Upper lobe of left lung (tissue), 6 donors: Measurements from ENCODE around the gene TMEM170B. TPM values are rescaled to one million over a fixed set of nuclear protein-coding genes. Genes with fewer than 3 reads are reported as not detected.

Experiments used
- ATAC-seq, 2 donors: fragments of 200-7000 bp; cut with Tn5 transposase; one replicate each; pipeline ENCODE4 v1.9.1; 2022; ENCODE audit warnings: mild to moderate bottlenecking in 2 of 2, moderate library complexity in 2 of 2; ENCODE audit not compliant: low FRiP score in 2 of 2
- DNase-seq, 2 donors: peaks; one replicate each; pipeline ENCODE4 v3.0.0-alpha.2; 2019 to 2020
- H3K27ac ChIP-seq, 4 donors: fragments of 200-600 bp; sonication (generic); one replicate each; pipeline ENCODE4 v1.5.1; 2016 to 2019
- H3K27me3 ChIP-seq, 4 donors: fragments of 200-600 bp; sonication (generic); one replicate each; pipeline ENCODE4 v1.5.1; 2017 to 2019
- H3K36me3 ChIP-seq, 4 donors: fragments of 200-600 bp; sonication (generic); one replicate each; pipeline ENCODE4 v1.5.1; 2016 to 2019
- H3K4me1 ChIP-seq, 4 donors: fragments of 200-600 bp; sonication (generic); one replicate each; pipeline ENCODE4 v1.5.1; 2018 to 2019
- H3K4me3 ChIP-seq, 4 donors: fragments of 200-600 bp; sonication (generic); one replicate each; pipeline ENCODE4 v1.5.1; 2017 to 2019; ENCODE audit warnings: mild to moderate bottlenecking in 2 of 4, moderate library complexity in 1 of 4
- H3K9me3 ChIP-seq, 4 donors: fragments of 200-600 bp; sonication (generic); one replicate each; pipeline ENCODE4 v1.5.1; 2018 to 2019
- CTCF ChIP-seq, 6 experiments: fragments of 450-650 bp in 4 of 6; fragments of 200-600 bp in 2 of 6; sonication (generic) in 2 of 6; IDR thresholded peaks; one replicate each; pipeline ENCODE4 v1.5.1; 2016 to 2019; ENCODE audit warnings: antibody characterized with exemption in 6 of 6
- EP300 ChIP-seq, 4 donors: sonication (generic); formaldehyde crosslinking; IDR thresholded peaks; one replicate each; pipeline ENCODE4 v1.5.1; 2017; ENCODE audit warnings: antibody characterized with exemption in 4 of 4, control low read depth in 2 of 4
- POLR2A ChIP-seq, 4 donors: fragments of 450-650 bp; IDR thresholded peaks; one replicate each; pipeline ENCODE4 v1.5.1; 2016 to 2017; ENCODE audit warnings: antibody characterized with exemption in 4 of 4, mild to moderate bottlenecking in 2 of 4
- POLR2AphosphoS5 ChIP-seq, 2 donors: sonication (generic); formaldehyde crosslinking; IDR thresholded peaks; one replicate each; pipeline ENCODE4 v1.5.1; 2017; ENCODE audit warnings: antibody characterized with exemption in 2 of 2
- WGBS, 2 donors: methylation state at CpG; one replicate each; pipeline ENCODE4 v1.1.5; 2017 to 2018; 5-methylcytosine and 5-hydroxymethylcytosine counted together
- total RNA-seq, 6 donors: library from RNA; depleted of rRNA in 4 of 6; stranded (reverse); fragments of >200 nt in 4 of 6; gene quantifications; one replicate each; pipeline versions ENCODE4 v1.1.0 to v1.2.1, GENCODE V29; 2016 to 2021
- donor health status: DM: no; HTN: no; CAD: no; lungs with moderate emphysema.
- donor health status: DM: no; HTN: yes; CAD: no; lungs with severe emphysema.

The TMEM170B gene
- total RNA-seq, 6 donors from 2014 or later = 3.0 to 12.9 (median 6.0) TPM

DNA sequence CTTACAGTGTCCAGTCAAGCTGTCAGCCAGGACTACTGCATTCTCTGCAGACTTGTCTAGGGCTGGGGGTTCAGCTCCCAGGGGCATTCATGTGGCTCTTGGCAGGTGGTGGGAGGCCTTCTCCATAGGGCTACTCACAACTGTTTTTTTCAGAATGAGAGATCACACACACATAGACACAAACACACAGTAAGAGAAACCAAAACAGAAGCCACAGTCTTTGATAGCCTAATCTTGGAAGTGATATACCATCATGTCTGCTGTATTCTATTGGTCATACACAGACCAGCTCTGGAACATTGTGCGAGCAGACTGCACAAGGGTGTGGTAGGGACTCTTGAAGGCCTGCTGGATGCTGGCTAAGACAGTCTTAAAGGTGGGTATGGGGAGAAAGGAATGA lies 13.5 kb downstream of the TMEM170B start:
- Histone ChIP-seq H3K27ac (no peak overlapping the region), H3K36me3 (no peaks in the 10 kb centered on the region), H3K27me3 (no peaks in the 10 kb centered on the region), H3K4me3 (no peak overlapping the region), H3K9me3 (no peaks in the 10 kb centered on the region), H3K4me1 (no peaks in the 10 kb centered on the region)
- ATAC-seq = no peak
- TF ChIP-seq POLR2AphosphoS5 (IDR thresholded peaks at IDR 0.05) = no peak
- TF ChIP-seq POLR2A (IDR thresholded peaks at IDR 0.05) = no peak
- TF ChIP-seq CTCF (IDR thresholded peaks at IDR 0.05) = no peak
- no peak for TF ChIP-seq EP300 (IDR thresholded peaks at IDR 0.05)
- WGBS, 2 donors = 89 to 91% methylated on average over 1 of the region's 1 CpG
- DNase-seq = no peak

DNA sequence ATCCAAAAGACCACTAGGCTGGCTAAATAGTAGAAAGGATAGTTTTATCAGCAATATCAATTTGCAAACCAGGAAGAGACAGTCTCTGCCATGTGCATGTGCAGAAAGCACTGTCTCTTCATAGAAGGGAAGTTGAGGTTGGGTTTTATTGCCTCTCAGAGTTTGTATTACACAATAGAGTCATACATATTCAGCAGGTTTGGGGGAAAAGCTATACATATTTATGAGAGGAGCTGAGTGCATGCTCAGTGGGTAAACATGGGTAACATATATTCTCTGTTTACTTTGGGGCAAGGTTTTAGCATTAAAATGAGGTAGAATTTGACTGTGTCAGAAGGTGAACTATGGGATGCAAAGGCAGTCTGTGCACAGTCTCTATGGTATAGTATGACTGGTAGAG lies 14.9 kb downstream of the TMEM170B start:
- DNase-seq = no peak
- H3K4me3 ChIP-seq = no peak overlapping the region

GRCh38 chr6:11553824-11554223 lies 16.3 kb downstream of the TMEM170B start:
- WGBS, 2 donors = 56 to 72% methylated on average over 3 of the region's 3 CpGs
- no peak overlapping the region for H3K4me3 ChIP-seq
- H3K27ac ChIP-seq = no peak overlapping the region
- no peaks in the 10 kb centered on the region for H3K4me1 ChIP-seq
- ATAC-seq (no peak), DNase-seq (no peak)
- no peak for TF ChIP-seq POLR2A (IDR thresholded peaks at IDR 0.05)
- no peak for TF ChIP-seq EP300 (IDR thresholded peaks at IDR 0.05)
- TF ChIP-seq POLR2AphosphoS5 (IDR thresholded peaks at IDR 0.05) = no peak
- TF ChIP-seq CTCF (IDR thresholded peaks at IDR 0.05) = no peak
- no peaks in the 10 kb centered on the region for H3K27me3 ChIP-seq
- H3K9me3 ChIP-seq = no peaks in the 10 kb centered on the region
- no peaks in the 10 kb centered on the region for H3K36me3 ChIP-seq

More for the DNA sequence above, 14.9 kb downstream of the TMEM170B start:
- ATAC-seq = peak in 1 of 2 donors; percentile 56
- no peaks in the 10 kb centered on the region for H3K9me3 ChIP-seq
- no peaks in the 10 kb centered on the region for H3K4me1 ChIP-seq
- H3K27ac ChIP-seq = no peak overlapping the region
- H3K36me3 ChIP-seq = no peaks in the 10 kb centered on the region
- no peaks in the 10 kb centered on the region for H3K27me3 ChIP-seq
- TF ChIP-seq POLR2AphosphoS5 (IDR thresholded peaks at IDR 0.05) (no peak), POLR2A (IDR thresholded peaks at IDR 0.05) (peak in 1 of 4 donors; percentile 19), EP300 (IDR thresholded peaks at IDR 0.05) (no peak)

- TF ChIP-seq POLR2A (IDR thresholded peaks at IDR 0.05) = no peak
- no peak for TF ChIP-seq CTCF (IDR thresholded peaks at IDR 0.05)
- no peak for TF ChIP-seq EP300 (IDR thresholded peaks at IDR 0.05)
- no peak for TF ChIP-seq POLR2AphosphoS5 (IDR thresholded peaks at IDR 0.05)
- 93 to 97% methylated on average over 3 of the region's 3 CpGs for WGBS, 2 donors
- ATAC-seq (no peak), DNase-seq (no peak)
- no peaks in the 10 kb centered on the region for H3K36me3 ChIP-seq
- no peak overlapping the region for H3K4me3 ChIP-seq
- no peaks in the 10 kb centered on the region for H3K27me3 ChIP-seq
- H3K4me1 ChIP-seq = no peaks in the 10 kb centered on the region
- H3K27ac ChIP-seq = no peak overlapping the region
- no peaks in the 10 kb centered on the region for H3K9me3 ChIP-seq
Observed at GRCh38 chr6:11556309-11556708, 18.8 kb downstream of the TMEM170B start.

- no peaks in the 10 kb centered on the region for H3K27me3 ChIP-seq
- no peaks in the 10 kb centered on the region for H3K9me3 ChIP-seq
- 70 to 72% methylated on average over 3 of the region's 3 CpGs for WGBS, 2 donors
- ATAC-seq (no peak), DNase-seq (no peak)
- peaks cover 0 to 4% (median 0%) of the 10 kb centered on the region in 4 donors for H3K4me1 ChIP-seq
- peaks cover 0 to 14% (median 3%) of the 10 kb centered on the region in 4 donors for H3K36me3 ChIP-seq
- no peak overlapping the region for H3K4me3 ChIP-seq
- TF ChIP-seq CTCF (IDR thresholded peaks at IDR 0.05) (no peak), EP300 (IDR thresholded peaks at IDR 0.05) (no peak), POLR2AphosphoS5 (IDR thresholded peaks at IDR 0.05) (no peak), POLR2A (IDR thresholded peaks at IDR 0.05) (no peak)
- H3K27ac ChIP-seq = no peak overlapping the region
Observed at GRCh38 chr6:11563793-11564192, 26.2 kb downstream of the TMEM170B start.
